Keratinocyte (primary cell): Measurements from ENCODE around the gene AQP9. TPM values are rescaled to one million over a fixed set of nuclear protein-coding genes. Genes with fewer than 3 reads are reported as not detected.

Source experiments
- DNase-seq: peaks from one replicate; pipeline ENCODE4 v3.0.0-alpha.2; 2011; ENCODE audit warnings: low read depth, missing footprints, low spot score
- FAIRE-seq: peaks from 2 replicates; lab custom pipeline; 2011; peaks lifted over from hg19 to GRCh38; lab: Jason Lieb, UNC
- H2AFZ ChIP-seq: 2 replicates; pipeline ENCODE4 v1.6.0; 2012; ENCODE audit warnings: low read length, control low read depth, inconsistent platforms; ENCODE audit not compliant: control insufficient read depth
- H3K27ac ChIP-seq: 2 replicates; pipeline ENCODE4 v1.5.1; 2011; ENCODE audit warnings: low read length; ENCODE audit not compliant: control insufficient read depth, insufficient read depth
- H3K27me3 ChIP-seq: 3 replicates; pipeline ENCODE4 v1.6.0; 2011; ENCODE audit warnings: low read length; ENCODE audit not compliant: control insufficient read depth, insufficient read depth; ENCODE audit errors: extremely low read depth
- H3K36me3 ChIP-seq, 2 experiments: 2 replicates in 1 of 2; 3 replicates in 1 of 2; pipeline ENCODE4 v1.5.1; 2011; ENCODE audit warnings: low read length in 2 of 2, mild to moderate bottlenecking in 1 of 2; ENCODE audit not compliant: control insufficient read depth in 2 of 2, insufficient read depth in 2 of 2; ENCODE audit errors: extremely low read depth in 1 of 2
- H3K4me1 ChIP-seq: 3 replicates; pipeline ENCODE4 v1.5.1; 2011; ENCODE audit warnings: low read length; ENCODE audit not compliant: control insufficient read depth, insufficient read depth; ENCODE audit errors: extremely low read depth
- H3K4me2 ChIP-seq: 3 replicates; pipeline ENCODE4 v1.6.0; 2011; ENCODE audit warnings: low read depth, low read length; ENCODE audit not compliant: control insufficient read depth, insufficient read depth; ENCODE audit errors: extremely low read depth
- H3K4me3 ChIP-seq, 3 experiments: fragments of 200-600 bp in 1 of 3; sonication (generic) in 1 of 3; 2 replicates in 2 of 3; 3 replicates in 1 of 3; pipeline ENCODE4 v1.5.1; 2011 to 2016; ENCODE audit warnings: low read length in 3 of 3, mild to moderate bottlenecking in 3 of 3, control low read depth in 2 of 3, inconsistent platforms in 1 of 3, low read depth in 1 of 3, mixed read lengths in 1 of 3, mixed run types in 1 of 3, moderate library complexity in 1 of 3; ENCODE audit not compliant: control insufficient read depth in 2 of 3, insufficient read depth in 2 of 3; ENCODE audit errors: extremely low read depth in 1 of 3
- H3K79me2 ChIP-seq: 2 replicates; pipeline ENCODE4 v1.6.0; 2012; ENCODE audit warnings: low read length; ENCODE audit not compliant: control insufficient read depth, insufficient read depth
- H3K9ac ChIP-seq: 3 replicates; pipeline ENCODE4 v1.6.0; 2011; ENCODE audit warnings: low read length; ENCODE audit not compliant: control insufficient read depth, insufficient read depth; ENCODE audit errors: extremely low read depth
- H3K9me1 ChIP-seq: 3 replicates; pipeline ENCODE4 v1.6.0; 2011; ENCODE audit warnings: low read length; ENCODE audit not compliant: control insufficient read depth, insufficient read depth; ENCODE audit errors: extremely low read depth
- H3K9me3 ChIP-seq: 2 replicates; pipeline ENCODE4 v1.5.1; 2012; ENCODE audit warnings: low read depth, low read length; ENCODE audit not compliant: control insufficient read depth
- H4K20me1 ChIP-seq: 3 replicates; pipeline ENCODE4 v1.6.0; 2011; ENCODE audit warnings: low read length; ENCODE audit not compliant: control insufficient read depth, insufficient read depth; ENCODE audit errors: extremely low read depth
- EZH2 ChIP-seq: IDR thresholded peaks from one replicate; pipeline ENCODE4 v1.6.1; 2012; ENCODE audit warnings: inconsistent platforms, mild to moderate bottlenecking, low read length, moderate library complexity
- dilution Hi-C: fragments of 300-500 bp; cut with MboI; formaldehyde crosslinking; loops from one replicate; pipeline ENCODE4 v1.7.0; 2020; ENCODE audit warnings: low sequenced_read_pairs; ENCODE audit not compliant: extremely low pct_ligation_motif_present
- polyA plus RNA-seq, 5 experiments: library from polyadenylated mRNA; depleted of rRNA in 3 of 5; stranded (reverse) in 3 of 5; stranded (forward) in 1 of 5; unstranded in 1 of 5; fragments of >200 nt; gene quantifications; 1 replicate in 1 of 5; 2 replicates in 3 of 5; 3 replicates in 1 of 5; pipeline versions ENCODE4 v1.2.1 to v1.2.3, GENCODE V29; 2011 to 2012; ENCODE audit warnings: missing spikeins in 2 of 5, low read depth in 1 of 5, low replicate concordance in 1 of 5
- TF ChIP-seq, protein P1 (sequence below), 3 experiments: IDR thresholded peaks in 1 of 3; conservative IDR thresholded peaks in 1 of 3; optimal IDR thresholded peaks in 1 of 3; 2 replicates in 2 of 3; 3 replicates in 1 of 3; pipeline versions ENCODE3 to v1.5.1; 2011; ENCODE audit warnings: low read length in 3 of 3, mild to moderate bottlenecking in 3 of 3, moderate library complexity in 2 of 3, control low read depth in 1 of 3, inconsistent platforms in 1 of 3; ENCODE audit not compliant: insufficient read depth in 2 of 3; ENCODE audit errors: extremely low read depth in 1 of 3

Gene AQP9
- polyA plus RNA-seq, 1 donor (not counting 4 experiments of a cell fraction or from before 2014, with no cell fraction given) = 2.6 TPM

DNA sequence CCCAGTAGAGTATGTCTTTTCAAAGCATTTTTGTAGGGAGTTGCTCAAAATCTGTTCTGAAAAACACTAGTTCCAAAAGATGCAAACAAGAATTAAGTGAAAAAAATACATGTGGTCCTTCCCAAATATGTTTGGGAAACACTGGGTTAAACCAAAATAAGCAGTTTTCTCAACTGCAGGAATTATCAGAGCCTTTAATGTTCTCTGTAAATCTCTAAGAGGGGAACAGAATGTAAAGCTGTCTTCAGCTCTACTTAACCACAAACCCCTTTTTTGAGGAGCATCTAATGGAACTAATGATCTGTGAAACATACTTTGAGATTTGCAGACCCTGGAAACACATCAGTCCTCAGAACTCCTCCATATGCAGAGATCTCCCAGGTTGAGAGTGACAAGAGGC is 9.9 kb downstream of the AQP9 start:
- Histone ChIP-seq H4K20me1 (no peaks in the 10 kb centered on the region), H3K9me3 (no peaks in the 10 kb centered on the region), H3K36me3 (no peaks in the 10 kb centered on the region), H3K4me1 (no peaks in the 10 kb centered on the region), H3K27me3 (no peaks in the 10 kb centered on the region), H3K9ac (no peak overlapping the region), H3K4me2 (no peak overlapping the region), H2AFZ (no peak overlapping the region), H3K9me1 (no peaks in the 10 kb centered on the region), H3K4me3 (no peak overlapping the region), H3K79me2 (no peaks in the 10 kb centered on the region), H3K27ac (no peak overlapping the region)
- FAIRE-seq = no peak
- dilution Hi-C loops = no loop called here
- DNase-seq = no peak
- TF ChIP-seq, protein P1, sequence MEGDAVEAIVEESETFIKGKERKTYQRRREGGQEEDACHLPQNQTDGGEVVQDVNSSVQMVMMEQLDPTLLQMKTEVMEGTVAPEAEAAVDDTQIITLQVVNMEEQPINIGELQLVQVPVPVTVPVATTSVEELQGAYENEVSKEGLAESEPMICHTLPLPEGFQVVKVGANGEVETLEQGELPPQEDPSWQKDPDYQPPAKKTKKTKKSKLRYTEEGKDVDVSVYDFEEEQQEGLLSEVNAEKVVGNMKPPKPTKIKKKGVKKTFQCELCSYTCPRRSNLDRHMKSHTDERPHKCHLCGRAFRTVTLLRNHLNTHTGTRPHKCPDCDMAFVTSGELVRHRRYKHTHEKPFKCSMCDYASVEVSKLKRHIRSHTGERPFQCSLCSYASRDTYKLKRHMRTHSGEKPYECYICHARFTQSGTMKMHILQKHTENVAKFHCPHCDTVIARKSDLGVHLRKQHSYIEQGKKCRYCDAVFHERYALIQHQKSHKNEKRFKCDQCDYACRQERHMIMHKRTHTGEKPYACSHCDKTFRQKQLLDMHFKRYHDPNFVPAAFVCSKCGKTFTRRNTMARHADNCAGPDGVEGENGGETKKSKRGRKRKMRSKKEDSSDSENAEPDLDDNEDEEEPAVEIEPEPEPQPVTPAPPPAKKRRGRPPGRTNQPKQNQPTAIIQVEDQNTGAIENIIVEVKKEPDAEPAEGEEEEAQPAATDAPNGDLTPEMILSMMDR (optimal IDR thresholded peaks at IDR 0.05 in 1 of 3, IDR thresholded peaks at IDR 0.05 in 1 of 3, conservative IDR thresholded peaks at IDR 0.05 in 1 of 3; ENCODE audit: extremely low read depth in 1 of 3, insufficient read depth in 2 of 3, low read length in 3 of 3) = no peak

DNA sequence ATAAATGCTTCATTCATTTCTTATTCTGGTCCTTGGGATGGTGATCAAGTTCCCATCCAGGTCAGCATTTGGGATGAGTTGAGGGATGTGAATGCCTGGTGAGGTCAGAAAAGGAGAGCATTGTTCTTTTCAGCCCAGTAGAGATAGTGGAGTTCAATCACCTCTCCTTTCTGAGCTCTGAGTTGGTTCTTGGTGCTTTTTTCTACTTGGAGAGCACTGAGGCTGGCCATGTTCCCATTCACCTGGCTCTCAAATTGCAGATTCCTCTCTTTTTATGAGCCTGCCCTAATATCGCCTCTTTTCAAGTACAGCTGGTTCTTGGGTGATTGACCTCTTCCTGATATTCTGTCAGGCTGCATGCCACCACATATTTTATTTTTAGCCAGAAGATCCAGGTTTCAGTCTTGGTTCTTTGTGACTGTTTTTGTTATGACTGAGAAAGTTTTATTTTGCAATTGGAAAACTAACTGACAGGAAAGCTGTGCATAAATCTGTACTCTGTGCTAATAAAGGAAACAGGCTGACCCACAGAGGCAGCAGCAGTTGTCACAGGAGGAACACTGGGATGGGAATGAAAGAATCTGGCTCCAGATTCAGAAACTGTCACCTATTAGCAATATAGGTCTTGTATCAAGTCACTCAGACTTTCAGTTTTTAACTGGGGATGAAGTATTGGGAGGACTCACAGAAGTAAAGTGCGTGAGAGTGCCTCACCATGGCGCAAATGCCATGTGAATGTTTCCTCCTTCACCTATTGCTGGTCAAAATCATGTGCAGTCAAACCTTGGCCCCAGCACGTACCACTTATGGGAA is 10.7 kb downstream of the AQP9 start:
- no peaks in the 10 kb centered on the region for H4K20me1 ChIP-seq
- no peak overlapping the region for H3K9ac ChIP-seq
- H3K9me3 ChIP-seq = no peaks in the 10 kb centered on the region
- TF ChIP-seq EZH2 = no peak
- TF ChIP-seq, protein P1 (optimal IDR thresholded peaks at IDR 0.05 in 1 of 3, IDR thresholded peaks at IDR 0.05 in 1 of 3, conservative IDR thresholded peaks at IDR 0.05 in 1 of 3; ENCODE audit: extremely low read depth in 1 of 3, insufficient read depth in 2 of 3, low read length in 3 of 3) = no peak
- H3K4me1 ChIP-seq = no peaks in the 10 kb centered on the region
- no peak for DNase-seq
- H3K9me1 ChIP-seq = no peaks in the 10 kb centered on the region
- H3K4me3 ChIP-seq = no peak overlapping the region
- H3K36me3 ChIP-seq = no peaks in the 10 kb centered on the region
- no peaks in the 10 kb centered on the region for H3K27me3 ChIP-seq
- H2AFZ ChIP-seq = no peak overlapping the region
- H3K4me2 ChIP-seq = no peak overlapping the region
- FAIRE-seq = no peak
- dilution Hi-C loops = no loop called here
- no peaks in the 10 kb centered on the region for H3K79me2 ChIP-seq
- no peak overlapping the region for H3K27ac ChIP-seq
